K562 (cell line): ENCODE measurements around the gene DLK2. TPM values are rescaled to one million over a fixed set of nuclear protein-coding genes. Genes with fewer than 3 reads are reported as not detected.

ENCODE experiments used
- ARID3A ChIP-seq: IDR thresholded peaks from 2 replicates; pipeline ENCODE4 v1.6.1; 2012; ENCODE audit warnings: low read depth, low read length, improper control_type of control experiment, borderline replicate concordance
- CTBP1 ChIP-seq: fragments of 450-650 bp; IDR thresholded peaks from 2 replicates; pipeline ENCODE4 v1.6.1; 2016; ENCODE audit warnings: borderline replicate concordance
- E2F1 ChIP-seq: sonication (generic); formaldehyde crosslinking; IDR thresholded peaks from 2 replicates; pipeline ENCODE4 v1.8.1; 2023; ENCODE audit warnings: mild to moderate bottlenecking, missing genetic modification reagents, moderate library complexity
- E2F6 ChIP-seq, 2 experiments: IDR thresholded peaks; 2 replicates each; pipeline ENCODE4 v1.6.1; 2011; ENCODE audit warnings: borderline replicate concordance in 1 of 2, control low read depth in 1 of 2, low read depth in 1 of 2, low read length in 1 of 2, mild to moderate bottlenecking in 1 of 2, mixed read lengths in 1 of 2, moderate library complexity in 1 of 2; ENCODE audit not compliant: insufficient read depth in 1 of 2, insufficient read length in 1 of 2, poor library complexity in 1 of 2, severe bottlenecking in 1 of 2; ENCODE audit errors: extremely low read depth in 1 of 2
- FOXJ2 ChIP-seq: fragments of 200-800 bp; sonication (Bioruptor generic); IDR thresholded peaks from 2 replicates; pipeline ENCODE4 v1.6.1; 2016; ENCODE audit warnings: missing genetic modification characterization, missing compliant biosample characterization
- GATAD2A ChIP-seq: fragments of 450-650 bp; IDR thresholded peaks from 2 replicates; pipeline ENCODE4 v1.6.1; 2017
- MTF1 ChIP-seq: fragments of 250-450 bp; sonication (Bioruptor Pico); IDR thresholded peaks from 2 replicates; pipeline ENCODE4 v1.9.0; 2021; ENCODE audit warnings: moderate library complexity, mild to moderate bottlenecking, inconsistent platforms, borderline replicate concordance
- PCBP1 ChIP-seq: fragments of 200-400 bp; formaldehyde crosslinking; IDR thresholded peaks from 2 replicates; pipeline ENCODE4 v1.6.1; 2018; ENCODE audit warnings: mild to moderate bottlenecking, low read depth, low read length; ENCODE audit not compliant: poor library complexity, severe bottlenecking
- RB1 ChIP-seq: fragments of 450-650 bp; IDR thresholded peaks from 2 replicates; pipeline ENCODE4 v1.6.1; 2017; ENCODE audit warnings: low read depth, mild to moderate bottlenecking
- RBFOX2 ChIP-seq: fragments of 200-400 bp; formaldehyde crosslinking; IDR thresholded peaks from 2 replicates; pipeline ENCODE4 v1.6.1; 2017; ENCODE audit warnings: low read depth, mild to moderate bottlenecking, low read length, moderate library complexity
- RBM14 ChIP-seq: fragments of 200-400 bp; formaldehyde crosslinking; IDR thresholded peaks from 2 replicates; pipeline ENCODE4 v1.6.1; 2018; ENCODE audit warnings: low read depth, mild to moderate bottlenecking, low read length, moderate library complexity, borderline replicate concordance; ENCODE audit not compliant: insufficient read depth
- SRSF7 ChIP-seq: fragments of 200-400 bp; formaldehyde crosslinking; optimal IDR thresholded peaks from 2 replicates; pipeline ENCODE3; 2017; ENCODE audit warnings: mild to moderate bottlenecking, low read depth, low read length
- THRA ChIP-seq: fragments of 450-650 bp; IDR thresholded peaks from 2 replicates; pipeline ENCODE4 v1.6.1; 2017; ENCODE audit warnings: mild to moderate bottlenecking, moderate library complexity
- ZNF609 ChIP-seq: sonication (generic); formaldehyde crosslinking; IDR thresholded peaks from 2 replicates; pipeline ENCODE4 v1.8.1; 2023; ENCODE audit warnings: missing genetic modification reagents, mild to moderate bottlenecking, borderline replicate concordance
- ZNF766 ChIP-seq: fragments of 200-800 bp; sonication (Bioruptor generic); conservative IDR thresholded peaks from 2 replicates; pipeline ENCODE4 v1.6.1; 2016; ENCODE audit warnings: missing genetic modification characterization, missing compliant biosample characterization
- polyA plus RNA-seq, 8 experiments: library from polyadenylated mRNA; depleted of rRNA in 4 of 8; stranded (reverse) in 5 of 8; unstranded in 3 of 8; fragments of >200 nt; fragmentation: Nextera tagmentation in 2 of 8; fragmentation: Illumina TruSeq in 1 of 8; extraction: Ambion mirVana in 2 of 8; extraction: Trizol in 1 of 8; gene quantifications; 2 replicates each; pipeline versions ENCODE4 v1.2.1 to v1.2.3, GENCODE V29; 2011 to 2014; ENCODE audit warnings: inconsistent platforms in 1 of 8, missing spikeins in 1 of 8
- total RNA-seq, 7 experiments: library from RNA; depleted of rRNA in 6 of 7; stranded (reverse); fragments of >200 nt in 6 of 7; fragmentation: Illumina TruSeq in 2 of 7; extraction: Trizol in 2 of 7; gene quantifications; 2 replicates each; pipeline versions ENCODE4 v1.2.1 to v1.2.3, GENCODE V29; 2011 to 2021; ENCODE audit warnings: low replicate concordance in 1 of 7

DLK2 gene
- total and polyA plus RNA-seq, 9 of the 15 experiments (the other 6 are each of a cell fraction or from before 2014, with no cell fraction given) = 0.11 to 0.53 (median 0.29) TPM; not detected in 3

- 0 out of 2 replicates have a peak, but pooled peaks have one; percentile 57 for TF ChIP-seq RBM14
- no peak for TF ChIP-seq ZNF609 (CRISPR knock-in tag)
- TF ChIP-seq THRA = no peak
- TF ChIP-seq PCBP1 = peak; percentile 72
- no peak for TF ChIP-seq ZNF766 (CRISPR knock-in tag)
- TF ChIP-seq SRSF7 = no peak
- no peak for TF ChIP-seq FOXJ2 (tag)
- no peak for TF ChIP-seq E2F1 (CRISPR knock-in tag)
- TF ChIP-seq RB1 = peak; percentile 82
- TF ChIP-seq GATAD2A = peak; percentile 65; the same call in 1 of the 2 replicates
- peak in 1 of 2 experiments; percentile 52 for TF ChIP-seq E2F6 (IDR thresholded peaks at IDR 0.05; ENCODE audit: borderline replicate concordance in 1 of 2, extremely low read depth in 1 of 2, insufficient read depth in 1 of 2, insufficient read length in 1 of 2, low read depth in 1 of 2, low read length in 1 of 2, poor library complexity in 1 of 2, severe bottlenecking in 1 of 2)
- TF ChIP-seq RBFOX2 = peak; percentile 53
- no peak for TF ChIP-seq MTF1 (CRISPR knock-in tag)
- TF ChIP-seq ARID3A = no peak
- TF ChIP-seq CTBP1 = peak; percentile 95
Observed at GRCh38 chr6:43454696-43455530, 435 bp downstream of the DLK2 start (continued).
